CD1c-positive myeloid dendritic cell (primary cell): ENCODE data around the gene CCDC120.

Experiments
- DNase-seq: peaks from one replicate; pipeline ENCODE4 v3.0.0-alpha.2; 2016; ENCODE audit errors: extremely low spot score

CCDC120 gene

GRCh38 chrX:49058794-49059193 is at the start of gene CCDC120:
TSS of gene CCDC120 (plus strand) at chrX:49058999. CDS start at chrX:49062042, 3,043 bp downstream.
- no peak for DNase-seq

GRCh38 chrX:49019050-49019449 is 39.7 kb upstream of the CCDC120 start:
- no peak for DNase-seq

- DNase-seq, result no peak
These were observed 39.1 kb upstream of the CCDC120 start for GRCh38 chrX:49019599-49020249.

GRCh38 chrX:49029876-49030275 is 28.9 kb upstream of the CCDC120 start:
- no peak for DNase-seq

GRCh38 chrX:49030283-49030682 is 28.5 kb upstream of the CCDC120 start:
- DNase-seq, result no peak

GRCh38 chrX:49037883-49038475 is 20.8 kb upstream of the CCDC120 start:
- no peak for DNase-seq

DNA sequence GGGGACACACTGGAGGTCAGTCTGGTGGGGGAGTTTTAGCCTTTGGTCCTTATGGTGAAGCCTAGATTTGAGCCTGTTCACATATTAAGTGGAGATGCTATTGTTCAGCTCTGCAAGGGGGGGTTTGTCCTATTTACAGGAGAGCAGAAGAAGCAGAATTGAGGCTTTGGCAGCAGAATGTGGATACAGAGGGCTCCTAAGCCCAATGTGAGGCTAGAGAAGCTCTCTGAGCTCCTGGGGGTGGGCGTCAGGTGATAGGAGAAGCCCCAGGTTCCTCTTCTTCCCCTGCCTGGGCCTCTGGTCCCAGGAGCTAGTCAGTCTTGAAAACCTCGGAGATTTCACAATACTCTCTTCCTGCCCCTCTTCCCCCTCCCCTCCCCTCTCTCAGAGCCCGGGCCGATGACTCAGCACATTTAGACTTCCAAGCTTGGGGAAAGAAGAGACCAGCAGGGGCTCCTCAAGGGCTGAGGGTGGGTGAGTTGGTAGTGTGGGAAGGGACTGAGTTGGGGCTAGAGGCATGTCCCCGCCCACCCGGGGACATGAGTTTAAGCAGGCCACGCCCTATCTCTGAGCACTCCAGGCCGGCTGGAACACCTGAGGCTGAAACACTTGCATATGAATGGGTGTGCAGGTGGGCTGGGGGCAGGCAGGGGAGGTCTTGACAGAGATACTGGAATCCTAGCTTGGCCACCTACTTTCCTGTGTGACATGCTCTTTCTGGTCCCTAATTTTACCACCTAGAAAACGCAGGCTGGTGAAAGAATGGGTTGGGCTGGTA is 19.0 kb upstream of the CCDC120 start:
- peak; percentile 73 for DNase-seq

DNA sequence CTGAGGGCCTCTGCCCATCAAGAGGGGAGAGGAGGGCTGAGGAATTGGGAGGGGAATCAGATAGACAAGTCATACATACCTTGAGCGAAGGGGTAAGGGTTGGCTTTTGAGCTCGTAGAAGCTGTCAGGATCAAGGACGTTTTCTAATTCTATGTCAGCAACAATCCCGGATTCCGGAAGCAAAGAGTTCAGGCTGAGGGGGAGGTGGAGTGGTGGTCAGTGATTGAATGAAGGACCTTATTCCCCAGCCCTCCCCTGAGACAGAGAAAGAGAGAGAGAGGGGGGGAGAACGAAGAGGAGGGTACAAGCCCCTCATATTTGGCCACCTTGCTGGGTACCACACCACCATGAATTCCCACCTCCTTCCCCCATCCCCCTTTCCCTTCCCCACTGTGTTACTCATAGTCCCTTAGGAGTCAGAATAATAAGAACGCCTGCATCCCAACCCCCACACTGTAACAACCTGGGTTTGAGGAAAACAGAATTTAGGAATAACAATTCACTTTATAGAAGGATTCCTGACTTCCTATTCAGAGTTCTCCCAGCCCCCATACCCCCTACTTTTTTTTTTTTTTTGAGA is 18.3 kb upstream of the CCDC120 start:
- no peak for DNase-seq

GRCh38 chrX:49041744-49042580 is 16.8 kb upstream of the CCDC120 start:
- DNase-seq, result peak; percentile 29

GRCh38 chrX:49042581-49043219 is 16.1 kb upstream of the CCDC120 start:
- DNase-seq, result peak; percentile 1

DNA sequence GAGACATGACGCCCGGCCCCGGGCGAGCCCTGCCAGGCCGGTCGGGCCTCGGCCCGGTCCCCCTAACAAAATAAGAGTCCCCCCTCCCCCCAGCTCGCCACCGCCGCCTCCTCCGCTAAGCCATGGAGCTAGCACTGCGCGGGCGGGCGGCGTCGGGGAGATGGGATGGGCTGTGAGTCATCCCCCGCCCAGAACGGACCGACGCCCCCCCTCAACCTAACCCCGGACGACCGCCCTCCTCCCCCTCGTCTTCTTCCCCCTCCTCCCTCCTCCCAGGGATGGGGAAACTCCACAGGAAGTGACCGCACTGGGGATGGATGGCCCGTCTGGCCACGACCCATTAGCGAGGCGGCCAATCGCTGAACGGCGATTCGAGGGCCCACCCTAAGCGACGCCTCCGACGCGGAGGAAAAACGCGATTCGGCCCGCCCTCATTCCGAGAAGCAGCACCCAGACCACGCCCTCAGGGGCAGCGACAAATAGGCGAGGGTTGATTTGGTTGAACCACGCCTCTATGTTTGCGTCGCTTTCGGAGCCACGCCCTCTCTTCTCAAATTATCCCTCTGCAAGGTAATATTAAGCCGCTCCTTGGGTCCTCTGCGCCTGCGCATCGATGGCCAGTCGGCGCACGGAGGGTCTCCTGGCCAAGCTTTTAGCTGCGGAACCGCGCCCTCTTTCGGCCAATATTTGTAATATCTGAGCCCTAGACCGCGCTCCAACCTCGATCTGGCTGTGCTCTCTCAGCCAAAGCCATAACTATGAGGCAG is 15.4 kb upstream of the CCDC120 start, which contains the start of gene TFE3:
TSS of gene TFE3 (minus strand) at position 138 of the 767 bp plus-strand sequence. CDS start at position 7, 131 bp downstream.
- peak; percentile 98 for DNase-seq

- no peak for DNase-seq
These were observed 14.9 kb upstream of the CCDC120 start for GRCh38 chrX:49043987-49044281.

- peak; percentile 42 for DNase-seq
These were observed 5.4 kb upstream of the CCDC120 start for GRCh38 chrX:49053223-49054072.

DNA sequence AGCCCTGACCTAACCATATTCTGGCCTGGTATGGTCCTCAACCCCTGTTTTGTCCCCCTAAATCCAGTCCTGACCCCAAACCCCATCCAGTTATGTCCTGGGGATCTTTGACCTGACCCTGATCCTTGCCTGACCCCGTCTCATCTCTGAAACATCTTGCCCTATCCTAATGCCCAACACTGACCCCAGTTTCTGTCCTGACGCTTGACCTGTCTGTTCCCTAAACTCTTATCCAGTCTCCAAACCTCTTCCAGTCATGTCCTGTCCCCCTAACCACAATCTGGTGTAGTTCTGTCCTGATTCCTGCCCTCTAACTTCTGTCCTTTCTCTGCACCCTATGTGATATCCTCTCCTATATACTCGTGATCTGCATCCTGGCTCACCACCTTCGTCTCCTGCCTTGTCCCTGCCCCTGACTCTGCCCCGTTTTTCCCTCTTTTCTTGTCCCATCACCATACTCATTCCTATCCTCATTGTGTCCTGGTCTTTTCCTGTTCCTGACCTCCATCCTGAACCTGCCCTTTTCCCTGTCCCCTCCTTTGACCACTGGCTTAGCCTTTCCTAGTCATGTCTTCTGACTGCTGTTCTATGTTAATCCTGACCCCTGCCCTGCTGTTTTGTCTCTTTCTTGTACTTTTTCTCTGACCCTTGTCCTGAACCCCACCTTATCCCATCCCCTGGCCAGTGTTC is 4.6 kb upstream of the CCDC120 start:
- DNase-seq, result no peak

GRCh38 chrX:49059201-49059600 is 402 bp downstream of the CCDC120 start:
- no peak for DNase-seq

DNA sequence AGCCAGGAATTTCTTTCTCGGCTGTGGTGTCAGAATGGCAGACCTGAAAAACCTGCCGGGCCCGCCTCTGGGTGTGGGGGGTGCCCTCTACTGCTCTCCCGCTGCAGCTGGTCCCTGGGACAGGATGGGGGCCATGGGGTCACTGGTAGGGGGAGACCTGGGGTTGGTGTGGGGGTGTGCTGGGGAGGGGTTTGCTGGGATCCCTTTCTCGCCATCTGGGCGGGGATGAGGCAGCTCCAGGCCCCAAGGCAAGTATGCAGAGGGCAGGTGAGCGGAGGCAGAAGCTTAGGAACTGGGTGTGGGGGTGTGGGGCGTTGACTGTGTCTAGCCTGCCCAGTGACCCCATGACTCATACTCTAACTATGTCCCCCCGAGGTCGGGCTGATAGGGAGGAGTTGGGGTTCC is 884 bp downstream of the CCDC120 start:
- DNase-seq, result no peak

- no peak for DNase-seq
These were observed 2.1 kb downstream of the CCDC120 start for GRCh38 chrX:49060914-49061313.

GRCh38 chrX:49061490-49061889 is 2.7 kb downstream of the CCDC120 start:
- no peak for DNase-seq

GRCh38 chrX:49061916-49062315 is 3.1 kb downstream of the CCDC120 start:
- no peak for DNase-seq
